Keratinocyte (primary cell): Measurements from ENCODE around the gene FNDC11. TPM values are rescaled to one million over a fixed set of nuclear protein-coding genes. Genes with fewer than 3 reads are reported as not detected.
"Not testable (repeated sequence)": the region's sequence is repeated elsewhere in the genome, so short reads cannot be mapped to it uniquely, and the experiment has no call there.

Experiments used
- DNase-seq: peaks from one replicate; pipeline ENCODE4 v3.0.0-alpha.2; 2011; ENCODE audit warnings: low read depth, missing footprints, low spot score
- FAIRE-seq: peaks from 2 replicates; lab custom pipeline; 2011; peaks lifted over from hg19 to GRCh38; lab: Jason Lieb, UNC
- H2AFZ ChIP-seq: 2 replicates; pipeline ENCODE4 v1.6.0; 2012; ENCODE audit warnings: low read length, control low read depth, inconsistent platforms; ENCODE audit not compliant: control insufficient read depth
- H3K27ac ChIP-seq: 2 replicates; pipeline ENCODE4 v1.5.1; 2011; ENCODE audit warnings: low read length; ENCODE audit not compliant: control insufficient read depth, insufficient read depth
- H3K27me3 ChIP-seq: 3 replicates; pipeline ENCODE4 v1.6.0; 2011; ENCODE audit warnings: low read length; ENCODE audit not compliant: control insufficient read depth, insufficient read depth; ENCODE audit errors: extremely low read depth
- H3K36me3 ChIP-seq, 2 experiments: 2 replicates in 1 of 2; 3 replicates in 1 of 2; pipeline ENCODE4 v1.5.1; 2011; ENCODE audit warnings: low read length in 2 of 2, mild to moderate bottlenecking in 1 of 2; ENCODE audit not compliant: control insufficient read depth in 2 of 2, insufficient read depth in 2 of 2; ENCODE audit errors: extremely low read depth in 1 of 2
- H3K4me1 ChIP-seq: 3 replicates; pipeline ENCODE4 v1.5.1; 2011; ENCODE audit warnings: low read length; ENCODE audit not compliant: control insufficient read depth, insufficient read depth; ENCODE audit errors: extremely low read depth
- H3K4me2 ChIP-seq: 3 replicates; pipeline ENCODE4 v1.6.0; 2011; ENCODE audit warnings: low read depth, low read length; ENCODE audit not compliant: control insufficient read depth, insufficient read depth; ENCODE audit errors: extremely low read depth
- H3K4me3 ChIP-seq, 3 experiments: fragments of 200-600 bp in 1 of 3; sonication (generic) in 1 of 3; 2 replicates in 2 of 3; 3 replicates in 1 of 3; pipeline ENCODE4 v1.5.1; 2011 to 2016; ENCODE audit warnings: low read length in 3 of 3, mild to moderate bottlenecking in 3 of 3, control low read depth in 2 of 3, inconsistent platforms in 1 of 3, low read depth in 1 of 3, mixed read lengths in 1 of 3, mixed run types in 1 of 3, moderate library complexity in 1 of 3; ENCODE audit not compliant: control insufficient read depth in 2 of 3, insufficient read depth in 2 of 3; ENCODE audit errors: extremely low read depth in 1 of 3
- H3K79me2 ChIP-seq: 2 replicates; pipeline ENCODE4 v1.6.0; 2012; ENCODE audit warnings: low read length; ENCODE audit not compliant: control insufficient read depth, insufficient read depth
- H3K9ac ChIP-seq: 3 replicates; pipeline ENCODE4 v1.6.0; 2011; ENCODE audit warnings: low read length; ENCODE audit not compliant: control insufficient read depth, insufficient read depth; ENCODE audit errors: extremely low read depth
- H3K9me1 ChIP-seq: 3 replicates; pipeline ENCODE4 v1.6.0; 2011; ENCODE audit warnings: low read length; ENCODE audit not compliant: control insufficient read depth, insufficient read depth; ENCODE audit errors: extremely low read depth
- H3K9me3 ChIP-seq: 2 replicates; pipeline ENCODE4 v1.5.1; 2012; ENCODE audit warnings: low read depth, low read length; ENCODE audit not compliant: control insufficient read depth
- H4K20me1 ChIP-seq: 3 replicates; pipeline ENCODE4 v1.6.0; 2011; ENCODE audit warnings: low read length; ENCODE audit not compliant: control insufficient read depth, insufficient read depth; ENCODE audit errors: extremely low read depth
- CTCF ChIP-seq, 3 experiments: IDR thresholded peaks in 1 of 3; conservative IDR thresholded peaks in 1 of 3; optimal IDR thresholded peaks in 1 of 3; 2 replicates in 2 of 3; 3 replicates in 1 of 3; pipeline versions ENCODE3 to v1.5.1; 2011; ENCODE audit warnings: low read length in 3 of 3, mild to moderate bottlenecking in 3 of 3, moderate library complexity in 2 of 3, control low read depth in 1 of 3, inconsistent platforms in 1 of 3; ENCODE audit not compliant: insufficient read depth in 2 of 3; ENCODE audit errors: extremely low read depth in 1 of 3
- EZH2 ChIP-seq: IDR thresholded peaks from one replicate; pipeline ENCODE4 v1.6.1; 2012; ENCODE audit warnings: inconsistent platforms, mild to moderate bottlenecking, low read length, moderate library complexity
- dilution Hi-C: fragments of 300-500 bp; cut with MboI; formaldehyde crosslinking; loops from one replicate; pipeline ENCODE4 v1.7.0; 2020; ENCODE audit warnings: low sequenced_read_pairs; ENCODE audit not compliant: extremely low pct_ligation_motif_present
- polyA plus RNA-seq, 5 experiments: library from polyadenylated mRNA; depleted of rRNA in 3 of 5; stranded (reverse) in 3 of 5; stranded (forward) in 1 of 5; unstranded in 1 of 5; fragments of >200 nt; gene quantifications; 1 replicate in 1 of 5; 2 replicates in 3 of 5; 3 replicates in 1 of 5; pipeline versions ENCODE4 v1.2.1 to v1.2.3, GENCODE V29; 2011 to 2012; ENCODE audit warnings: missing spikeins in 2 of 5, low read depth in 1 of 5, low replicate concordance in 1 of 5

The FNDC11 gene
- polyA plus RNA-seq, 1 donor (not counting 4 experiments of a cell fraction or from before 2014, with no cell fraction given), result 0.55 TPM

DNA sequence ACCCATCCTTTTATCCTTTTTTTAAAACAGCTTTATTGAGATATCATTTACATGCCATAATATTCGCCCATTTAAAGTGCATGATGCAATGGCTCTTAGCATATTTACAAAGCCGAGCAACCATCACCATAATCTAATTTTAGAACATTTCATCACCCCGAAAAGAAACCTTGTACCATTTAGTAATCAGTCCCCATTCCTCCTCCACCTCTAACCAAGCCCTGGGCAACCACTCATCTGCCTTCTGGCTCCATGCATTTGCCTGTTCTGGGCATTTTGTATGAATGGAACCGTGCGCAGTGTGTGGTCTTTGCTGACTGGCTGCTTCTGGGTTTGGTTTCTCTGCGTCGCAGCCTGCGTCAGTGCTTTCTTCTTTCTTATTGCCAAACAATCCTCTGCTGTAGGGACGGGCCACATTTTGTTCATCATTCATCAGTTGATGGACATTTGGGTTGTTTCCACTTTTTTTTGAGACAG lies 44.8 kb upstream of the FNDC11 start:
- FAIRE-seq (no peak), DNase-seq (no peak)
- Histone ChIP-seq H3K36me3 (no peaks in the 10 kb centered on the region), H2AFZ (no peak overlapping the region), H3K9me3 (no peaks in the 10 kb centered on the region), H3K27me3 (peaks cover 25% of the 10 kb centered on the region), H3K9ac (no peak overlapping the region), H4K20me1 (peaks cover 2% of the 10 kb centered on the region), H3K9me1 (no peaks in the 10 kb centered on the region), H3K4me1 (no peaks in the 10 kb centered on the region), H3K27ac (no peak overlapping the region), H3K4me2 (no peak overlapping the region), H3K79me2 (no peaks in the 10 kb centered on the region), H3K4me3 (no peak overlapping the region)
- no peak for TF ChIP-seq EZH2
- no peak for TF ChIP-seq CTCF (optimal IDR thresholded peaks at IDR 0.05 in 1 of 3, IDR thresholded peaks at IDR 0.05 in 1 of 3, conservative IDR thresholded peaks at IDR 0.05 in 1 of 3; ENCODE audit: extremely low read depth in 1 of 3, insufficient read depth in 2 of 3, low read length in 3 of 3)
- dilution Hi-C loops, result no loop called here

DNA sequence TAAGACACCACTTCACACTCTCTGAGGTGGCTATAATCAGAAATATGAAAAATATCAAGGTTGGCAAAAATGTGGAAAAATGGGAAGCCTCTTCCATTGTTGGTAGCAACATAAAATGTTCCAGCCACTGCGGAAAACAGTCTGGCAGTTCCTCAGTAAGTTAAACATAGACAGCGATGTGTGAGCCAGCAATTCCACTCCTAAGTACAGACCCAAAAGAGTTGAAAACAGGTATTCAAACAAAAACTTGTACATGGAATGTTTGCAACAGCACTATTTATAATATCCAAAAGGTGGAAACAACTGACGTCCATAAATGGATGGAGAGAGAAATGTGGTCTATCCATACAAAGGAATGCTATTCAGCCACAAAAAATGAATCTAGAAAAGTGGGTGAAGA lies 40.8 kb upstream of the FNDC11 start:
- Histone ChIP-seq H3K9me3 (no peaks in the 10 kb centered on the region), H3K9me1 (no peaks in the 10 kb centered on the region), H2AFZ (no peak overlapping the region), H3K9ac (no peak overlapping the region), H3K4me3 (no peak overlapping the region), H3K79me2 (no peaks in the 10 kb centered on the region), H3K27ac (no peak overlapping the region), H4K20me1 (peaks cover 2% of the 10 kb centered on the region), H3K4me1 (no peaks in the 10 kb centered on the region), H3K27me3 (peaks cover 7% of the 10 kb centered on the region), H3K36me3 (no peaks in the 10 kb centered on the region), H3K4me2 (no peak overlapping the region)
- FAIRE-seq (no peak), DNase-seq (no peak)
- TF ChIP-seq CTCF (optimal IDR thresholded peaks at IDR 0.05 in 1 of 3, IDR thresholded peaks at IDR 0.05 in 1 of 3, conservative IDR thresholded peaks at IDR 0.05 in 1 of 3; ENCODE audit: extremely low read depth in 1 of 3, insufficient read depth in 2 of 3, low read length in 3 of 3) (no peak), EZH2 (no peak)
- dilution Hi-C loops, result no loop called here

DNA sequence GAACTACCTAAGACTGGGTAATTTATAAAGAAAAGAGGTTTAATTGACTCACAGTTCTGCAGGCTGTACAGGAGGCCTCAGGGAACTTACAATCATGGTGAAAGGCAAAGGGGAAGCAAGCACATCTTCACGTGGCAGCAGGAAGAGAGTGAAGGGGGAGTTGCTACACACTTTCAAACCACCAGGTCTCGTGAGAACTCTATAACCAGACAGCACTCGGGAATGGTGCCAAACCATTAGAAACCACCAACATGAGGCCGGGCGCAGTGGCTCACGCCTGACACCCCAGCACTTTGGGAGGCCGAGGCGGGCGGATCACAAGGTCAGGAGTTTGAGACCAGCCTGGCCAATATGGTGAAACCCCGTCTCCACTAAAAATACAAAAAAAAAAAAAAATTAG lies 39.4 kb upstream of the FNDC11 start:
- H3K9me3 ChIP-seq, H3K79me2 ChIP-seq, H3K4me2 ChIP-seq, FAIRE-seq, DNase-seq, H3K36me3 ChIP-seq, H3K9ac ChIP-seq, H3K4me1 ChIP-seq, dilution Hi-C loops, H2AFZ ChIP-seq, H4K20me1 ChIP-seq, H3K27me3 ChIP-seq, H3K9me1 ChIP-seq, H3K27ac ChIP-seq, H3K4me3 ChIP-seq: not testable (repeated sequence)
